ENCODE measurements around the gene MSANTD2.

MSANTD2 gene

GRCh38 chr11:124748100-124748418 lies 52.1 kb downstream of the MSANTD2 start:
- POLR2A ChIA-PET = interaction anchor here (1.0 to 2.0 kb wide), 2 partner anchors 8 to 10 kb away, joined by 4 to 6 read pairs; partner anchors contain the start of gene NRGN
- CTCF ChIA-PET = interaction anchor here (1.0 kb wide), 1 partner anchor 10 kb away, joined by 3 read pairs; no protein-coding TSS in a partner anchor
- DNase-seq (ENCODE audit: extremely low spot score) = no peak
- TF ChIP-seq SP1 (IDR thresholded peaks at IDR 0.05) (no peak), SUZ12 (IDR thresholded peaks at IDR 0.05) (no peak), ARNT (IDR thresholded peaks at IDR 0.05) (no peak), PKNOX1 (IDR thresholded peaks at IDR 0.05) (no peak), FOXM1 (IDR thresholded peaks at IDR 0.05; ENCODE audit: borderline replicate concordance) (no peak), L3MBTL2 (conservative IDR thresholded peaks at IDR 0.05) (no peak), TARDBP (IDR thresholded peaks at IDR 0.05) (no peak), ELF4 (IDR thresholded peaks at IDR 0.05) (no peak), LEF1 (IDR thresholded peaks at IDR 0.05; ENCODE audit: borderline replicate concordance) (no peak), FOXK2 (IDR thresholded peaks at IDR 0.05) (no peak), FOXA1 (IDR thresholded peaks at IDR 0.05) (no peak), ZNF384 (IDR thresholded peaks at IDR 0.05) (no peak), HDGF (IDR thresholded peaks at IDR 0.05; ENCODE audit: borderline replicate concordance) (no peak), BHLHE40 (IDR thresholded peaks at IDR 0.05; ENCODE audit: borderline replicate concordance) (no peak), CTBP1 (IDR thresholded peaks at IDR 0.05; ENCODE audit: borderline replicate concordance) (no peak), NFRKB (IDR thresholded peaks at IDR 0.05) (no peak)

GRCh38 chr11:124747406-124748099 lies 52.7 kb downstream of the MSANTD2 start:
- POLR2A ChIA-PET = interaction anchor here (1.0 to 1.3 kb wide), 2 partner anchors 11 to 15 kb away, joined by 4 read pairs; no protein-coding TSS in a partner anchor
- CTCF ChIA-PET = interaction anchor here (0.8 to 1.3 kb wide), 3 partner anchors 10 to 118 kb away, joined by 3 read pairs; no protein-coding TSS in a partner anchor
- DNase-seq (ENCODE audit: extremely low spot score) = no peak
- TF ChIP-seq L3MBTL2 (conservative IDR thresholded peaks at IDR 0.05) = no peak
- no peak for TF ChIP-seq SP1 (IDR thresholded peaks at IDR 0.05)
- no peak for TF ChIP-seq ZNF384 (IDR thresholded peaks at IDR 0.05)
- no peak for TF ChIP-seq BHLHE40 (IDR thresholded peaks at IDR 0.05; ENCODE audit: borderline replicate concordance)
- TF ChIP-seq FOXA1 (IDR thresholded peaks at IDR 0.05) = no peak
- TF ChIP-seq SUZ12 (IDR thresholded peaks at IDR 0.05) = no peak
- TF ChIP-seq ARNT (IDR thresholded peaks at IDR 0.05) = no peak
- no peak for TF ChIP-seq PKNOX1 (IDR thresholded peaks at IDR 0.05)

- POLR2A ChIA-PET = interaction anchor here (1.3 kb wide), 1 partner anchor 16 kb away, joined by 4 read pairs; no protein-coding TSS in a partner anchor
- CTCF ChIA-PET = interaction anchor here (0.8 to 1.8 kb wide), 6 partner anchors 16 to 119 kb away, joined by 3 to 9 read pairs (median 3); no protein-coding TSS in a partner anchor
- peak; percentile 55; the same call in 1 of the 2 replicates for TF ChIP-seq L3MBTL2 (conservative IDR thresholded peaks at IDR 0.05)
- no peak for TF ChIP-seq FOXM1 (IDR thresholded peaks at IDR 0.05; ENCODE audit: borderline replicate concordance)
- 0 out of 2 replicates have a peak, but pooled peaks have one; percentile 3 for TF ChIP-seq PKNOX1 (IDR thresholded peaks at IDR 0.05)
- DNase-seq (ENCODE audit: extremely low spot score) = peak; percentile 81
Measured at GRCh38 chr11:124746621-124747243, 53.5 kb downstream of the MSANTD2 start.

- CTCF ChIA-PET = interaction anchor here (0.9 to 1.8 kb wide), 5 partner anchors 17 to 105 kb away, joined by 3 to 9 read pairs (median 3); no protein-coding TSS in a partner anchor
- POLR2A ChIA-PET = interaction anchor here (1.3 kb wide), 1 partner anchor 17 kb away, joined by 4 read pairs; no protein-coding TSS in a partner anchor
- no peak for DNase-seq (ENCODE audit: extremely low spot score)
- no peak for TF ChIP-seq FOXA1 (IDR thresholded peaks at IDR 0.05)
- TF ChIP-seq ZNF384 (IDR thresholded peaks at IDR 0.05) = no peak
- no peak for TF ChIP-seq CTBP1 (IDR thresholded peaks at IDR 0.05; ENCODE audit: borderline replicate concordance)
- TF ChIP-seq FOXK2 (IDR thresholded peaks at IDR 0.05) = no peak
- no peak for TF ChIP-seq BHLHE40 (IDR thresholded peaks at IDR 0.05; ENCODE audit: borderline replicate concordance)
- TF ChIP-seq TARDBP (IDR thresholded peaks at IDR 0.05) = no peak
- TF ChIP-seq ARNT (IDR thresholded peaks at IDR 0.05) = no peak
- no peak for TF ChIP-seq SUZ12 (IDR thresholded peaks at IDR 0.05)
- no peak for TF ChIP-seq ELF4 (IDR thresholded peaks at IDR 0.05)
- no peak for TF ChIP-seq LEF1 (IDR thresholded peaks at IDR 0.05; ENCODE audit: borderline replicate concordance)
- TF ChIP-seq PKNOX1 (IDR thresholded peaks at IDR 0.05) = no peak
- TF ChIP-seq L3MBTL2 (conservative IDR thresholded peaks at IDR 0.05) = no peak
- TF ChIP-seq NFRKB (IDR thresholded peaks at IDR 0.05) = no peak
- TF ChIP-seq FOXM1 (IDR thresholded peaks at IDR 0.05; ENCODE audit: borderline replicate concordance) = no peak
- no peak for TF ChIP-seq SP1 (IDR thresholded peaks at IDR 0.05)
- TF ChIP-seq HDGF (IDR thresholded peaks at IDR 0.05; ENCODE audit: borderline replicate concordance) = no peak
Measured at GRCh38 chr11:124745835-124746620, 54.2 kb downstream of the MSANTD2 start.
